Middle frontal gyrus (tissue), 1 donor: ENCODE results near the gene IL3RA.

Experiments
- DNase-seq: peaks from one replicate; pipeline ENCODE4 v3.0.0-alpha.2; 2015; ENCODE audit warnings: low spot score; ENCODE audit errors: extremely low spot score

The IL3RA gene

GRCh38 chrX:1384658-1385252, 48.2 kb downstream of the IL3RA start:
- no peak for DNase-seq

- no peak for DNase-seq
Measured at GRCh38 chrX:1385253-1386223, 49.0 kb downstream of the IL3RA start.

- no peak for DNase-seq
Measured at GRCh38 chrX:1386338-1387127, 49.9 kb downstream of the IL3RA start.

- DNase-seq = no peak
Measured at GRCh38 chrX:1387141-1387776, 50.7 kb downstream of the IL3RA start.

- DNase-seq = no peak
Measured at GRCh38 chrX:1388651-1389050, 52.1 kb downstream of the IL3RA start.

- no peak for DNase-seq
Measured at GRCh38 chrX:1389181-1389992, 52.8 kb downstream of the IL3RA start.

GRCh38 chrX:1389993-1390285, 53.4 kb downstream of the IL3RA start:
- no peak for DNase-seq

- no peak for DNase-seq
Measured at GRCh38 chrX:1390621-1391369, 54.2 kb downstream of the IL3RA start.

- DNase-seq = no peak
Measured at GRCh38 chrX:1391370-1391706, 54.8 kb downstream of the IL3RA start.

GRCh38 chrX:1391707-1392375, 55.3 kb downstream of the IL3RA start, which contains the start of gene SLC25A6:
TSS of gene SLC25A6 (minus strand) at chrX:1392113. CDS start at chrX:1392009, 104 bp downstream.
- peak; percentile 97 for DNase-seq

GRCh38 chrX:1392376-1393068, 55.9 kb downstream of the IL3RA start:
- DNase-seq = no peak

- no peak for DNase-seq
Measured at GRCh38 chrX:1393871-1394615, 57.5 kb downstream of the IL3RA start.

- DNase-seq = no peak
Measured at GRCh38 chrX:1394731-1395501, 58.3 kb downstream of the IL3RA start.

- no peak for DNase-seq
Measured at GRCh38 chrX:1395646-1396216, 59.1 kb downstream of the IL3RA start.

GRCh38 chrX:1397001-1397400, 60.4 kb downstream of the IL3RA start:
- no peak for DNase-seq

GRCh38 chrX:1397441-1398270, 61.1 kb downstream of the IL3RA start:
- DNase-seq = no peak
